ENCODE results near the gene ADPRH. TPM values are rescaled to one million over a fixed set of nuclear protein-coding genes. Genes with fewer than 3 reads are reported as not detected.
"Not testable (repeated sequence)": the region's sequence is repeated elsewhere in the genome, so short reads cannot be mapped to it uniquely, and the experiment has no call there.

ADPRH gene
- total and polyA plus RNA-seq, 10 of the 15 experiments (the other 5 are each of a cell fraction or from before 2014, with no cell fraction given), result 2.3 to 32.6 (median 19.0) TPM

- WGBS (ENCODE audit: insufficient coverage, insufficient replicate concordance, low lambda C conversion rate, missing lambda C conversion rate), result 100% methylated on average over 1 of the region's 2 CpGs
- 0 out of 2 replicates have a peak, but pooled peaks have one; percentile 43 for TF ChIP-seq ZNF217 (IDR thresholded peaks at IDR 0.05)
- H3K4me3 ChIP-seq; H3K9me3 ChIP-seq (replicated peaks; ENCODE audit: control insufficient read depth, insufficient read depth, low read length); ATAC-seq; H4K20me1 ChIP-seq (ENCODE audit: control insufficient read depth, insufficient read depth); H3K36me3 ChIP-seq (ENCODE audit: control insufficient read depth in 2 of 2, insufficient read depth in 2 of 2, low read length in 1 of 2); FAIRE-seq; H3K9ac ChIP-seq (ENCODE audit: control insufficient read depth, insufficient read depth, low read length); BruUV-seq (replicated peaks); DNase-seq (ENCODE audit: low read depth, low spot score); in situ Hi-C loops (cut with MboI); H3K27me3 ChIP-seq (replicated peaks in 1 of 2; ENCODE audit: control insufficient read depth in 2 of 2, insufficient read depth in 2 of 2, low read length in 1 of 2); H2AFZ ChIP-seq (ENCODE audit: control insufficient read depth, low read depth, low read length): not testable (repeated sequence)
- ChIA-PET RAD21 (ENCODE audit: unreplicated experiment) (interaction anchor here (0.9 to 11.9 kb wide), 8 partner anchors 15 to 113 kb away, joined by 3 to 239 read pairs (median 8); partner anchors contain the start of genes ADPRH and COX17), POLR2A (interaction anchor here (1.0 to 2.3 kb wide), 8 partner anchors 17 to 136 kb away, joined by 3 to 44 read pairs (median 6); partner anchors contain the start of genes ADPRH and COX17), SMC1A (ENCODE audit: uncharacterized antibody, unreplicated experiment) (interaction anchor here (2.0 to 8.9 kb wide), 7 partner anchors 12 to 119 kb away, joined by 7 to 151 read pairs (median 10); partner anchors contain the start of genes ADPRH and PLA1A), CTCF (interaction anchor here (1.1 to 2.7 kb wide), 4 partner anchors 13 to 37 kb away, joined by 4 to 22 read pairs (median 10); partner anchors contain the start of gene ADPRH)
- Histone ChIP-seq H3K27ac (ENCODE audit: control insufficient read depth, insufficient read depth) (peak overlapping the region; percentile 98), H3K79me2 (ENCODE audit: control insufficient read depth, insufficient read depth, low read length) (peaks cover 41% of the 10 kb centered on the region), H3K4me2 (ENCODE audit: control insufficient read depth, insufficient read depth) (peak overlapping the region; percentile 33; the same call in 1 of the 2 replicates), H3K4me1 (ENCODE audit: control insufficient read depth, insufficient read depth, low read length) (peaks cover 14% of the 10 kb centered on the region)
- intact Hi-C loops (cut with micrococcal nuclease; ENCODE audit: unreplicated experiment), result loop anchor here (2.0 kb wide), 1 partner anchor 269 kb away; the partner anchor contains the start of gene ARHGAP31
Measured at GRCh38 chr3:119563334-119563733, 16.0 kb upstream of the ADPRH start.

- no peak for FAIRE-seq
- ChIA-PET POLR2A (interaction anchor here (0.9 to 5.8 kb wide), 3 partner anchors 9 to 27 kb away, joined by 3 to 46 read pairs (median 5); partner anchors contain the start of genes ADPRH and CD80), RAD21 (ENCODE audit: unreplicated experiment) (interaction anchor here (1.6 to 2.0 kb wide), 2 partner anchors 10 to 13 kb away, joined by 5 to 6 read pairs; partner anchors contain the start of gene ADPRH)
- no peak for TF ChIP-seq NFYB (IDR thresholded peaks at IDR 0.05; ENCODE audit: insufficient read depth, low read depth, low read length)
- TF ChIP-seq YBX1 (IDR thresholded peaks at IDR 0.05), result no peak
- no peak for TF ChIP-seq GATAD2B (conservative IDR thresholded peaks at IDR 0.05; ENCODE audit: low read depth)
- no peak for TF ChIP-seq ETV6 (conservative IDR thresholded peaks at IDR 0.05 in 1 of 2, IDR thresholded peaks at IDR 0.05 in 1 of 2; ENCODE audit: borderline replicate concordance in 1 of 2, low read depth in 1 of 2)
- no peak for TF ChIP-seq PKNOX1 (IDR thresholded peaks at IDR 0.05)
- TF ChIP-seq BCL11A (IDR thresholded peaks at IDR 0.05; ENCODE audit: low read depth, low read length), result no peak
- TF ChIP-seq USF2 (IDR thresholded peaks at IDR 0.05; ENCODE audit: borderline replicate concordance, low read depth, low read length), result no peak
- no peak for TF ChIP-seq NKRF (conservative IDR thresholded peaks at IDR 0.05)
- TF ChIP-seq ZNF207 (IDR thresholded peaks at IDR 0.05; ENCODE audit: borderline replicate concordance), result no peak
Measured at GRCh38 chr3:119569156-119569555, 10.1 kb upstream of the ADPRH start.

More at GRCh38 chr3:119569156-119569555, 10.1 kb upstream of the ADPRH start:
- H3K36me3 ChIP-seq (ENCODE audit: control insufficient read depth in 2 of 2, insufficient read depth in 2 of 2, low read length in 1 of 2), result no peaks in the 10 kb centered on the region
- 95% methylated on average over 4 of the region's 4 CpGs for WGBS (ENCODE audit: insufficient coverage, insufficient replicate concordance, low lambda C conversion rate, missing lambda C conversion rate)
- H3K4me2 ChIP-seq (ENCODE audit: control insufficient read depth, insufficient read depth), result no peak overlapping the region
- ATAC-seq (no peak), DNase-seq (ENCODE audit: low read depth, low spot score) (no peak)
- peaks cover 14% of the 10 kb centered on the region for H3K4me1 ChIP-seq (ENCODE audit: control insufficient read depth, insufficient read depth, low read length)
- no peaks in the 10 kb centered on the region for H4K20me1 ChIP-seq (ENCODE audit: control insufficient read depth, insufficient read depth)
- intact Hi-C loops (cut with micrococcal nuclease; ENCODE audit: unreplicated experiment), result no loop called here
- SMC1A ChIA-PET (ENCODE audit: uncharacterized antibody, unreplicated experiment), result interaction anchor here (1.0 to 3.6 kb wide), 5 partner anchors 9 to 31 kb away, joined by 4 to 35 read pairs (median 7); partner anchors contain the start of genes ADPRH and CD80
- in situ Hi-C loops (cut with MboI), result no loop called here
- CTCF ChIA-PET, result interaction anchor here (1.2 to 2.6 kb wide), 4 partner anchors 9 to 31 kb away, joined by 5 to 12 read pairs (median 8); partner anchors contain the start of genes ADPRH and CD80
- no peak overlapping the region for H3K4me3 ChIP-seq
- no TSS peak for BruUV-seq (replicated peaks)
- no peaks in the 10 kb centered on the region; the same call in 2 of the 3 replicates for H3K9me3 ChIP-seq (replicated peaks; ENCODE audit: control insufficient read depth, insufficient read depth, low read length)
- no peak overlapping the region for H3K27ac ChIP-seq (ENCODE audit: control insufficient read depth, insufficient read depth)
- no peaks in the 10 kb centered on the region for H3K27me3 ChIP-seq (replicated peaks in 1 of 2; ENCODE audit: control insufficient read depth in 2 of 2, insufficient read depth in 2 of 2, low read length in 1 of 2)
- no peak overlapping the region for H3K9ac ChIP-seq (ENCODE audit: control insufficient read depth, insufficient read depth, low read length)
- peaks cover 3% of the 10 kb centered on the region; the same call in 1 of the 2 replicates for H3K79me2 ChIP-seq (ENCODE audit: control insufficient read depth, insufficient read depth, low read length)
- H2AFZ ChIP-seq (ENCODE audit: control insufficient read depth, low read depth, low read length), result no peak overlapping the region
